ENCODE results near the gene USP47.

The USP47 gene

GRCh38 chr11:11966826-11967668 lies 125.3 kb downstream of the USP47 start:
- peak; percentile 79 for TF ChIP-seq CTCF (IDR thresholded peaks at IDR 0.05)
- Mint-ChIP-seq H3K9me3 (peaks cover 4% of the 10 kb centered on the region), H3K36me3 (ENCODE audit: low read depth) (peaks cover 4% of the 10 kb centered on the region), H3K4me3 (no peak overlapping the region), H3K27me3 (ENCODE audit: low read depth, poor library complexity) (no peaks in the 10 kb centered on the region), H3K4me1 (peaks cover 38% of the 10 kb centered on the region), H3K27ac (no peak overlapping the region)
- peak; percentile 83 for DNase-seq

- H3K4me1 Mint-ChIP-seq = peaks cover 46% of the 10 kb centered on the region
These were observed 126.1 kb downstream of the USP47 start for GRCh38 chr11:11967669-11968510.

DNA sequence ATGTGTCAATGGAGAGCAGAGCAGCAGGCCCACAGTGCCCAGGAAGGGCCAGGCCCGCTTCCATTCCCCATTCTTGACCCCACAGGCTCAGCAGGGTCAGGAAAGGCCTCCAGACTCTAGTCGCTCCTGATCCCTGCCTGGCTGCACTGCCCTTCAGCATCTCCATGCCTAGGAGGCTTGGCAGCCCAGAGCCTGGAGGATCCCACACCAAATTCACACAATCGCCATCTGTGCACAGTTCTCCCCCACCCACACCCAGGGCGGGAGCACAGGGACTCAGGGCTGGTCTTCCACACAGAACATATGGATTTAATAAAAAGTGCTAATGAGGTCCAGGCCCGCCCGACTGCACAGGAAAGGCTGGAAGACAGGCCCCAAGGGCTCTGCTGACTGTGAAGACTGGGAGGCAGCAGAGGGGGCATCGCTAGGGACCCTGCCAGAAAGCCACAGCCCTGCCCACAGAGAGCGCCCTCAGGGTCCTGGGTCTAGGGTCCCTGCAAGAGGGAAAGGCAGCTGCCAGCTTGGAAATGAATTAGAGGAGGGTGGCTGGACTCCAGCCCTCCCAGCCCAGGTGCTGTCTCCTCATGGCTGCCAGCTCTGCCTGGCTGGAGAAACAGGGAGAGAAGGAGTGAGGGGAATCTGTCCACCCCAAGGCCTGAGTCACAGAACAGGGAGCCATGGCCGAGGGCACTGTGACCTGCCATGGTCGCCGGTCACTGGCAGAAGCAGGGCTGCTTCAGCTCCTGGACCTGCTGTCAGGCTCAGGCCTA lies 126.9 kb downstream of the USP47 start:
- H3K27ac Mint-ChIP-seq = no peak overlapping the region
- H3K27me3 Mint-ChIP-seq (ENCODE audit: low read depth, poor library complexity) = no peaks in the 10 kb centered on the region
- H3K9me3 Mint-ChIP-seq = no peaks in the 10 kb centered on the region
- DNase-seq = no peak
- H3K4me1 Mint-ChIP-seq = peaks cover 53% of the 10 kb centered on the region
- H3K36me3 Mint-ChIP-seq (ENCODE audit: low read depth) = no peaks in the 10 kb centered on the region
- no peak overlapping the region for H3K4me3 Mint-ChIP-seq
- no peak for TF ChIP-seq CTCF (IDR thresholded peaks at IDR 0.05)

More at GRCh38 chr11:11967669-11968510, 126.1 kb downstream of the USP47 start:
- no peak for DNase-seq
- no peaks in the 10 kb centered on the region for H3K9me3 Mint-ChIP-seq
- no peaks in the 10 kb centered on the region for H3K36me3 Mint-ChIP-seq (ENCODE audit: low read depth)
- no peaks in the 10 kb centered on the region for H3K27me3 Mint-ChIP-seq (ENCODE audit: low read depth, poor library complexity)
- no peak for TF ChIP-seq CTCF (IDR thresholded peaks at IDR 0.05)
- no peak overlapping the region for H3K4me3 Mint-ChIP-seq
- H3K27ac Mint-ChIP-seq = no peak overlapping the region

GRCh38 chr11:11969380-11970215 lies 127.8 kb downstream of the USP47 start:
- H3K4me1 Mint-ChIP-seq = peaks cover 46% of the 10 kb centered on the region
- TF ChIP-seq CTCF (IDR thresholded peaks at IDR 0.05) = no peak
- no peak overlapping the region for H3K4me3 Mint-ChIP-seq
- H3K27ac Mint-ChIP-seq = no peak overlapping the region
- H3K36me3 Mint-ChIP-seq (ENCODE audit: low read depth) = no peaks in the 10 kb centered on the region
- no peak for DNase-seq
- no peaks in the 10 kb centered on the region for H3K27me3 Mint-ChIP-seq (ENCODE audit: low read depth, poor library complexity)
- no peaks in the 10 kb centered on the region for H3K9me3 Mint-ChIP-seq

- Mint-ChIP-seq H3K27ac (no peak overlapping the region), H3K27me3 (ENCODE audit: low read depth, poor library complexity) (no peaks in the 10 kb centered on the region), H3K4me3 (no peak overlapping the region), H3K9me3 (no peaks in the 10 kb centered on the region), H3K36me3 (ENCODE audit: low read depth) (no peaks in the 10 kb centered on the region), H3K4me1 (peaks cover 40% of the 10 kb centered on the region)
- DNase-seq = no peak
- no peak for TF ChIP-seq CTCF (IDR thresholded peaks at IDR 0.05)
These were observed 128.8 kb downstream of the USP47 start for GRCh38 chr11:11970556-11970955.
